H4 (cell line): Measurements from ENCODE around the gene TNFRSF6B. TPM values are rescaled to one million over a fixed set of nuclear protein-coding genes. Genes with fewer than 3 reads are reported as not detected.

Experiments used
- DNase-seq: peaks from one replicate; pipeline ENCODE4 v3.0.0-alpha.2; 2015; ENCODE audit warnings: low spot score
- total RNA-seq: library from RNA; depleted of rRNA; stranded (reverse); fragments of >200 nt; shearing (Covaris generic); gene quantifications from 2 replicates; pipeline ENCODE4 v1.2.3, GENCODE V29; 2014

TNFRSF6B gene
- total RNA-seq, 1 experiment from 2014 or later: 0.10 TPM

GRCh38 chr20:63736893-63737694 lies 40.6 kb downstream of the TNFRSF6B start:
- no peak for DNase-seq

GRCh38 chr20:63737695-63737944 lies 41.2 kb downstream of the TNFRSF6B start:
- DNase-seq: no peak

GRCh38 chr20:63737945-63738686 lies 41.7 kb downstream of the TNFRSF6B start:
- DNase-seq: no peak

- no peak for DNase-seq
Measured at GRCh38 chr20:63738687-63739129, 42.3 kb downstream of the TNFRSF6B start.

- no peak for DNase-seq
Measured at GRCh38 chr20:63739130-63740069, 42.9 kb downstream of the TNFRSF6B start, which contains the start of gene SLC2A4RG. SLC2A4RG (plus strand) TSS chr20:63739776; CDS start chr20:63739913, 137 bp downstream.

- no peak for DNase-seq
Measured at GRCh38 chr20:63740070-63740626, 43.7 kb downstream of the TNFRSF6B start.

GRCh38 chr20:63740627-63741353 lies 44.3 kb downstream of the TNFRSF6B start:
- peak; percentile 80 for DNase-seq

- DNase-seq: no peak
Measured at GRCh38 chr20:63741354-63741675, 44.9 kb downstream of the TNFRSF6B start.

- no peak for DNase-seq
Measured at GRCh38 chr20:63741676-63742380, 45.4 kb downstream of the TNFRSF6B start.

- DNase-seq: no peak
Measured at GRCh38 chr20:63742381-63743024, 46.1 kb downstream of the TNFRSF6B start.

- no peak for DNase-seq
Measured at GRCh38 chr20:63743210-63743970, 46.9 kb downstream of the TNFRSF6B start.

- DNase-seq: no peak
Measured at GRCh38 chr20:63744158-63744557, 47.7 kb downstream of the TNFRSF6B start.

- no peak for DNase-seq
Measured at GRCh38 chr20:63744574-63745423, 48.3 kb downstream of the TNFRSF6B start.

GRCh38 chr20:63745424-63745805 lies 49.0 kb downstream of the TNFRSF6B start:
- DNase-seq: no peak

- no peak for DNase-seq
Measured at GRCh38 chr20:63745961-63746731, 49.7 kb downstream of the TNFRSF6B start.

GRCh38 chr20:63746751-63747315 lies 50.4 kb downstream of the TNFRSF6B start:
- DNase-seq: no peak

- no peak for DNase-seq
Measured at GRCh38 chr20:63747622-63748069, 51.2 kb downstream of the TNFRSF6B start.
